Ishikawa (cell line): ENCODE data around the gene SHKBP1.

Experiments
- CEBPB ChIP-seq: IDR thresholded peaks from 2 replicates; pipeline ENCODE4 v1.6.1; 2012
- CREB1 ChIP-seq: IDR thresholded peaks from 2 replicates; pipeline ENCODE4 v1.6.1; 2012; ENCODE audit warnings: low read depth
- EP300 ChIP-seq: IDR thresholded peaks from 2 replicates; pipeline ENCODE4 v1.6.1; 2012; ENCODE audit warnings: borderline replicate concordance
- FOXM1 ChIP-seq: IDR thresholded peaks from 2 replicates; pipeline ENCODE4 v1.6.1; 2012; ENCODE audit warnings: low read depth, borderline replicate concordance
- TAF1 ChIP-seq: IDR thresholded peaks from 2 replicates; pipeline ENCODE4 v1.6.1; 2012; ENCODE audit warnings: low read depth, mild to moderate bottlenecking
- TCF12 ChIP-seq: IDR thresholded peaks from 2 replicates; pipeline ENCODE4 v1.6.1; 2012; ENCODE audit warnings: low read depth
- USF1 ChIP-seq: IDR thresholded peaks from 2 replicates; pipeline ENCODE4 v1.6.1; 2012
- ZBTB7A ChIP-seq: IDR thresholded peaks from 2 replicates; pipeline ENCODE4 v1.6.1; 2012; ENCODE audit warnings: low read depth
- TF ChIP-seq, protein P1 (sequence below): IDR thresholded peaks from 2 replicates; pipeline ENCODE4 v1.6.1; 2012; ENCODE audit warnings: low read depth, mild to moderate bottlenecking
- TF ChIP-seq, protein P2 (sequence below): IDR thresholded peaks from 2 replicates; pipeline ENCODE4 v1.6.1; 2012

DNA sequence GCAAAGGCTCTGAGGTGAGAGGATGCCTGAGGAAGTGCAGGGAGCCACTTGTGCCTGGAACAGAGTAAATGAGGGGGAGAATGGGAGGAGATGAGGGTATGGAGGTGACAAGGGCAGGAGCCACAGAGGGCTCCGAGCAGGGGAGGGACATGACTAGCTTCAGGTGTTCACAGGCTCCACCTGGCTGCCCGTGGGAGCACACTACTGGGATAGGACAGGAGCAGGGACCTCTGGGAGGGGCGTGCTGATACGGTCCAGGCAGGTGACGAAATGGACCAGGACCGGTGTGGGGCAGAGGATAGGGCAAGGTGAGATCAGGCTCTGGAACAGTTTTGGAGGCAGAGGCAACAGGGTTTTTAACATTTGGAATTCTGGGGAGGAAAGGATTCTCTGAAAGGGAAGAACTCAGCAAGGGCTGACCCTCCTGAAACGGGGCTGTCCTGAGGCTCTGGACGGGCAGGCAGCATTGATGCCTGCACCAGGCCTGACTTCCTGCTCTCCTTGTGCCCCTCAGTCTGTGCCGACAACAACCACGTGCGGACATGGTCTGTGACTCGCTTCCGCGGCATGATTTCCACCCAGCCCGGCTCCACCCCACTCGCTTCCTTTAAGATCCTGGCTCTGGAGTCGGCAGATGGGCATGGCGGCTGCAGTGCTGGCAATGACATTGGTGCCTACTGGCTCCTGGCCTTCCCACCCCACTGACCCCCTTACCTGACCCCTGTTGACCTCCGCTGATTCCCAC, 11.6 kb downstream of the SHKBP1 start:
- TF ChIP-seq CREB1 (no peak), ZBTB7A (no peak), FOXM1 (no peak), USF1 (no peak), EP300 (no peak), TAF1 (no peak), CEBPB (no peak), TCF12 (no peak)
- TF ChIP-seq, protein P1, sequence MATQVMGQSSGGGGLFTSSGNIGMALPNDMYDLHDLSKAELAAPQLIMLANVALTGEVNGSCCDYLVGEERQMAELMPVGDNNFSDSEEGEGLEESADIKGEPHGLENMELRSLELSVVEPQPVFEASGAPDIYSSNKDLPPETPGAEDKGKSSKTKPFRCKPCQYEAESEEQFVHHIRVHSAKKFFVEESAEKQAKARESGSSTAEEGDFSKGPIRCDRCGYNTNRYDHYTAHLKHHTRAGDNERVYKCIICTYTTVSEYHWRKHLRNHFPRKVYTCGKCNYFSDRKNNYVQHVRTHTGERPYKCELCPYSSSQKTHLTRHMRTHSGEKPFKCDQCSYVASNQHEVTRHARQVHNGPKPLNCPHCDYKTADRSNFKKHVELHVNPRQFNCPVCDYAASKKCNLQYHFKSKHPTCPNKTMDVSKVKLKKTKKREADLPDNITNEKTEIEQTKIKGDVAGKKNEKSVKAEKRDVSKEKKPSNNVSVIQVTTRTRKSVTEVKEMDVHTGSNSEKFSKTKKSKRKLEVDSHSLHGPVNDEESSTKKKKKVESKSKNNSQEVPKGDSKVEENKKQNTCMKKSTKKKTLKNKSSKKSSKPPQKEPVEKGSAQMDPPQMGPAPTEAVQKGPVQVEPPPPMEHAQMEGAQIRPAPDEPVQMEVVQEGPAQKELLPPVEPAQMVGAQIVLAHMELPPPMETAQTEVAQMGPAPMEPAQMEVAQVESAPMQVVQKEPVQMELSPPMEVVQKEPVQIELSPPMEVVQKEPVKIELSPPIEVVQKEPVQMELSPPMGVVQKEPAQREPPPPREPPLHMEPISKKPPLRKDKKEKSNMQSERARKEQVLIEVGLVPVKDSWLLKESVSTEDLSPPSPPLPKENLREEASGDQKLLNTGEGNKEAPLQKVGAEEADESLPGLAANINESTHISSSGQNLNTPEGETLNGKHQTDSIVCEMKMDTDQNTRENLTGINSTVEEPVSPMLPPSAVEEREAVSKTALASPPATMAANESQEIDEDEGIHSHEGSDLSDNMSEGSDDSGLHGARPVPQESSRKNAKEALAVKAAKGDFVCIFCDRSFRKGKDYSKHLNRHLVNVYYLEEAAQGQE = no peak
- TF ChIP-seq, protein P2, sequence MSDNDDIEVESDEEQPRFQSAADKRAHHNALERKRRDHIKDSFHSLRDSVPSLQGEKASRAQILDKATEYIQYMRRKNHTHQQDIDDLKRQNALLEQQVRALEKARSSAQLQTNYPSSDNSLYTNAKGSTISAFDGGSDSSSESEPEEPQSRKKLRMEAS = no peak
